Retinal pigment epithelial cell (primary cell): ENCODE results near the gene C11orf21.
"Not testable (repeated sequence)": the region's sequence is repeated elsewhere in the genome, so short reads cannot be mapped to it uniquely, and the experiment has no call there.

Source experiments
- DNase-seq: peaks from one replicate; pipeline ENCODE4 v3.0.0-alpha.2; 2010; ENCODE audit warnings: low read depth
- H3K4me3 ChIP-seq: 2 replicates; pipeline ENCODE4 v1.5.1; 2011; ENCODE audit warnings: mild to moderate bottlenecking, low read length, control low read depth, moderate library complexity
- TF ChIP-seq, protein P1 (sequence below): conservative IDR thresholded peaks from 2 replicates; pipeline ENCODE4 v1.5.1; 2011; ENCODE audit warnings: low read depth, low read length, control low read depth, inconsistent platforms

The C11orf21 gene

GRCh38 chr11:2343502-2343901, 41.8 kb upstream of the C11orf21 start:
- H3K4me3 ChIP-seq, result no peak overlapping the region
- TF ChIP-seq, protein P1, sequence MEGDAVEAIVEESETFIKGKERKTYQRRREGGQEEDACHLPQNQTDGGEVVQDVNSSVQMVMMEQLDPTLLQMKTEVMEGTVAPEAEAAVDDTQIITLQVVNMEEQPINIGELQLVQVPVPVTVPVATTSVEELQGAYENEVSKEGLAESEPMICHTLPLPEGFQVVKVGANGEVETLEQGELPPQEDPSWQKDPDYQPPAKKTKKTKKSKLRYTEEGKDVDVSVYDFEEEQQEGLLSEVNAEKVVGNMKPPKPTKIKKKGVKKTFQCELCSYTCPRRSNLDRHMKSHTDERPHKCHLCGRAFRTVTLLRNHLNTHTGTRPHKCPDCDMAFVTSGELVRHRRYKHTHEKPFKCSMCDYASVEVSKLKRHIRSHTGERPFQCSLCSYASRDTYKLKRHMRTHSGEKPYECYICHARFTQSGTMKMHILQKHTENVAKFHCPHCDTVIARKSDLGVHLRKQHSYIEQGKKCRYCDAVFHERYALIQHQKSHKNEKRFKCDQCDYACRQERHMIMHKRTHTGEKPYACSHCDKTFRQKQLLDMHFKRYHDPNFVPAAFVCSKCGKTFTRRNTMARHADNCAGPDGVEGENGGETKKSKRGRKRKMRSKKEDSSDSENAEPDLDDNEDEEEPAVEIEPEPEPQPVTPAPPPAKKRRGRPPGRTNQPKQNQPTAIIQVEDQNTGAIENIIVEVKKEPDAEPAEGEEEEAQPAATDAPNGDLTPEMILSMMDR, result no peak
- DNase-seq, result no peak

DNA sequence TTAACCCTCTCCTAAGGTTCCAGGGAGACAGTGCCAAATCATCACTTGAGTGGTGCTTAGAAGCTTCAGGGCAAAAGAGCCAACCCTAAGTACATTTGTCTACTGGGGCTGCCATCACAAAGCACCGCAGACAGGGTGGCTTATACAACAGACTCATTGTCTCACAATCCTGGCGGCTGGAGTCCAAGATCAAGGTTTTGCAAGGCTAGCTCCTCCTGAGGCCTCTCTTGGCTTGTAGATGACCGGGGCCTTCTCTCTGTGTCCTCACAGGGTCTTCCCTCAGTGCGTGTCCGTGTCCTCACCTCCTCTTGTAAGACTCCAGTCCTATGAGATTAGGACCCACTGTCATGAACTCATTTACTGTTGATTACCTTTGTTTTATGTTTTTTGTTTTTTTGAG, 41.3 kb upstream of the C11orf21 start:
- DNase-seq, result no peak
- TF ChIP-seq, protein P1, result no peak

GRCh38 chr11:2342557-2342956, 40.8 kb upstream of the C11orf21 start:
- H3K4me3 ChIP-seq, result no peak overlapping the region
- DNase-seq, result no peak
- TF ChIP-seq, protein P1, result no peak

More for the DNA sequence above, 41.3 kb upstream of the C11orf21 start:
- no peak overlapping the region for H3K4me3 ChIP-seq

DNA sequence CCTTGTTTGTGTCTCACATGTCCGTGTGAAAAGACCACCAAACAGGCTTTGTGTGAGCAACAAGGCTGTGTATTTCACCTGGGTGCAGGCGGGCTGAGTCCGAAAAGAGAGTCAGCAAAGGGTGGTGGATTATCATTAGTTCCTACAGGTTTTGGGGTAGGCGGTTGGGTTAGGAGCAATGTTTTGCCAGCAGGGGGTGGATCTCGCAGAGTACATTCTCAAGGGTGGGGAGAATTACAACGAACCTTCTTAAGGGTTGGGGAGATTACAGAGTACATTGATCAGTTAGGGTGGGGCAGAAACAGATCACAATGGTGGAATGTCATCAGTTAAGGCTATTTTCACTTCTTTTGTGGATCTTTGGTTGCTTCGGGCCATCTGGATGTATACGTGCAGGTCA, 37.0 kb upstream of the C11orf21 start:
- DNase-seq, result not testable (repeated sequence)

DNA sequence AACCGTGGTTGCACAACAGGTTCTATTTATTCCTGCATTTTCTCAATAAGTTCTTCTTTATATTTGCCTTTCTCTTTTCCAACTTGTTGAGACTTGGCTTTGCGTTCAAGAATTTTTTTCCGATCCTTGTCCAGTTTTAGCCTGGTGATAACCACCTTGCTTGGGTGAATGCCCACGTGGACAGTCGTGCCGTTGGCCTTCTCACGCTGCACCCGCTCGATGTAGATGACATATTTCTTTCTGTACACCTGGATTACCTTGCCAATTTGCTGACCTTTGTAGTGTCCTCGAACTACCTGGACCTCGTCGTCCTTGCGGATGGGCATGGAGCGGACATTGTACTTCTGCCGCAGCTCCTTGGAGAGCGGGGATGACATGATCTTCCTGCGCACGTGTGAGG, 33.6 kb upstream of the C11orf21 start:
- not testable (repeated sequence) for H3K4me3 ChIP-seq, DNase-seq

More for the DNA sequence above, 37.0 kb upstream of the C11orf21 start:
- H3K4me3 ChIP-seq, result not testable (repeated sequence)

DNA sequence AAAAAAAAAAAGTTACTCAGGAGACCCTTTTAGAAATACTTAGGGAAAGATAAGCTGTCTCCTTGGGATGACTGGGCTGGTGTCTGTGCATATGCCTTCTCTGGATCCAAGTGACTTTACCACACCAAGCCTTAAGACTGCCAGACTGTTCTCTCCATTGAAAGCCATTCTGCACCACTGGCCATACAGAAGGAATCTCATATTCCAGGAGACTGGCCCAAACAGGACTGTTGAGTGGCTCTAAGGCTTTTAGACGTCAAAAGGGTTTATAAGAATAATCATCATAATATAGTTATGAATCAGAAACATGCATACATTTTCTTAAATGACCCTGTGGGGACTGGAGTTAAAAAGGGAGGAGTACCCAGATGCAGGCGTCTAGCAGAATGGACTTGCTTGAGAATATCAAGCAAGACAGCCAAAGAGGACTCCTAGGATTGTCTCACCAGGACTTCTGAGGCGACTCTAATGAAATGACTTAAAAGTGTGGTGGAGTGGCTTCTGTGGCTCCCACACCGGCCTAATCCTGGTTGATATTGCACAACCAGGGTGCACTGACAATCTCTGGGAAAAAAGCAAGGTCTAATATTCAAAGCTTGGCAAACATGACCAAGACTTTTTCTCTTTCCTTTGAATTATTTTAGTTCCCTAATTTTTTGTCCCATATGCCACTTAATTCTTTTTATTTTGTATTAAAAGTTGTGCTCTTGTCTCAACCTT, 31.9 kb upstream of the C11orf21 start:
- not testable (repeated sequence) for H3K4me3 ChIP-seq, DNase-seq

DNA sequence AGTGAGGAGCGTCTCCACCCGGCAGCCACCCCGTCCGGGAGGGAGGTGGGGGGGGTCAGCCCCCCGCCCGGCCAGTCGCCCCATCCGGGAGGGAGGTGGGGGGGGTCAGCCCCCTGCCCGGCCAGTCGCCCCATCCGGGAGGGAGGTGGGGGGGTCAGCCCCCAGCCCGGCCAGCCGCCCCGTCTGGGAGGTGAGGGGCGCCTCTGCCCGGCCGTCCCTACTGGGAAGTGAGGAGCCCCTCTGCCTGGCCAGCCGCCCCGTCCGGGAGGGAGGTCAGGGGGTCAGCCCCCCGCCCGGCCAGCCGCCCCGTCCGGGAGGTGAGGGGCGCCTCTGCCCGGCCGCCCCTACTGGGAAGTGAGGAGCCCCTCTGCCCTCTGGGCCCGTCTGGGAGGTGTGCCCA, 30.9 kb upstream of the C11orf21 start:
- not testable (repeated sequence) for H3K4me3 ChIP-seq, DNase-seq

DNA sequence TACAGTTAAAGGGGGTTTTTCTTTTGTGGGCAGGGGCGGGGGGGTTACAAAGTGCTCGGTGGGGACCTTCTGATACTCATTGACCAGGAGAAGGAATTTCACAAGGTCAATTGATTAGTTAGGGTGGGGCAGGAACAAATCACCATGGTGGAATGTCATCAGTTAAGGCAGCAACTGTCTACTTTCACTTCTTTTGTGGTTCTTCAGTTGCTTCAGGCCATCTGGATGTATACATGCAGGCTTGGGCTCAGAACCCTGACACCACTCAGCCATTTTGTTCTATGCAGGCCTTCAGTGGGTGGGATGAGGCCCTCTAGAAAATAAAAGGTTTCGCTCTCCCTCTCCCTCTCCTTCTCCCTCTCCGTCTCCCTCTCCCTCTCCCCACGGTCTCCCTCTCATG, 29.7 kb upstream of the C11orf21 start:
- no peak for DNase-seq
- H3K4me3 ChIP-seq, result no peak overlapping the region
- TF ChIP-seq, protein P1, result no peak

DNA sequence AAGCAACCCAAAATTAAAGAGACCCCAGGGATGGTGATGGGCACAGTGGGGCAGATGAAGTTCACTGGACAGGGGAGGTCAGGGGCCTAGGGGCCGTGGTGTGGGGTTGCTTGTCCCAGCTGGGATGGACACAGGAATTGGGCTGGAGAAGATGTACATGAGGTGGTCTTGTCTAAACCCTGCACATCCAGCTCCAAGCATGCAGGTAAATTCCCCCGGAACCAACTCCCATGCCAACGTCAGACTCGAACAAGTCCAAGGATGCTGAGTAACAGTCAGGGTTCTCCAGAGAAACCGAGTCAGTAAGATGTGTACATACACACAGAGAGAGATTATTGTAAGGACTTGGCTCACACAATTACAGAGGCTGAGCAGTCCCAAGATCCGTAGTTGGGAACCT, 29.0 kb upstream of the C11orf21 start:
- TF ChIP-seq, protein P1, result no peak
- H3K4me3 ChIP-seq, result no peak overlapping the region
- no peak for DNase-seq
